GM12864 (cell line): Measurements from ENCODE around the gene GRIA4.

Experiments
- DNase-seq: peaks from one replicate; pipeline ENCODE4 v3.0.0-alpha.2; 2011; ENCODE audit warnings: low read depth
- H3K4me3 ChIP-seq: 2 replicates; pipeline ENCODE4 v1.5.1; 2011; ENCODE audit warnings: mild to moderate bottlenecking, low read depth, low read length, control low read depth
- TF ChIP-seq, protein P1 (sequence below): IDR thresholded peaks from 2 replicates; pipeline ENCODE4 v1.5.1; 2011; ENCODE audit warnings: low read depth, mild to moderate bottlenecking, moderate library complexity, low read length, control low read depth, inconsistent platforms; ENCODE audit errors: missing control alignments

Gene GRIA4

DNA sequence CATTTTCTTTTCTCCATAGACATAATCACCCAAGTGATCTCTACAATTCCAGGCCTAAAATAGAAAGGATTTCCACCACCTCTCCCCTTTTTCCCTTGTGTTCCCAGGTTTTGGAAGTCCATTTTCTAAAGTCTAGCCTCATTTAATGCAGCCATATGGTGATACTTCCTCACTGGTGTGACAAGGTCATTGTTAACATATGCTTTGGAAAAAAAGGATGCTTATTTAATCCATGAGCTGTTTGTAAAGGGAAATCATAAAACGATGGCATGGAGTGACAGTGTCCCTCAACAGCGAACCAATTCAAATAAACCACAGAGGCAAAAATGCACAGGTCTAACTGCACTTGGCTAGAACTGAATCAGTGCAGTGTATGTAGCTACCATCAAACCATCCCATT lies 26.6 kb downstream of the GRIA4 start:
- no peak overlapping the region for H3K4me3 ChIP-seq
- DNase-seq, result no peak
- TF ChIP-seq, protein P1, sequence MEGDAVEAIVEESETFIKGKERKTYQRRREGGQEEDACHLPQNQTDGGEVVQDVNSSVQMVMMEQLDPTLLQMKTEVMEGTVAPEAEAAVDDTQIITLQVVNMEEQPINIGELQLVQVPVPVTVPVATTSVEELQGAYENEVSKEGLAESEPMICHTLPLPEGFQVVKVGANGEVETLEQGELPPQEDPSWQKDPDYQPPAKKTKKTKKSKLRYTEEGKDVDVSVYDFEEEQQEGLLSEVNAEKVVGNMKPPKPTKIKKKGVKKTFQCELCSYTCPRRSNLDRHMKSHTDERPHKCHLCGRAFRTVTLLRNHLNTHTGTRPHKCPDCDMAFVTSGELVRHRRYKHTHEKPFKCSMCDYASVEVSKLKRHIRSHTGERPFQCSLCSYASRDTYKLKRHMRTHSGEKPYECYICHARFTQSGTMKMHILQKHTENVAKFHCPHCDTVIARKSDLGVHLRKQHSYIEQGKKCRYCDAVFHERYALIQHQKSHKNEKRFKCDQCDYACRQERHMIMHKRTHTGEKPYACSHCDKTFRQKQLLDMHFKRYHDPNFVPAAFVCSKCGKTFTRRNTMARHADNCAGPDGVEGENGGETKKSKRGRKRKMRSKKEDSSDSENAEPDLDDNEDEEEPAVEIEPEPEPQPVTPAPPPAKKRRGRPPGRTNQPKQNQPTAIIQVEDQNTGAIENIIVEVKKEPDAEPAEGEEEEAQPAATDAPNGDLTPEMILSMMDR, result no peak

DNA sequence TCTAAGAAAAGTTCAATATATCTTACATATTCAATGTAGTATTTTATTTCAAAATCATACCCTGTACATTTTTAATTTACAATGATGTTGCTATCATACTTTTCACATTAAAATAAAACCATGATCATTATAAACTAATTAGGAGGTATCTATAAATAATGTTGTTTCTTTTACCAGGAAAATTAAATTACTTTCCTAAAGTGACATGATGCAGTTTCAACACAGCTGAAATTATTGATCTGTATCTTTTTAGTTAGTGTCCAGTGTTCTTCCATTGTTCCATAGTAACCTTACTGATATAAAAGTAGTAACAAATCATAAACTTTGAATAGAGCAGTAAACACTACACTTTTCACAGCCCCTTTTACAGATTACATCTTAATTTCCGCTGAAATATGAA lies 29.7 kb downstream of the GRIA4 start:
- no peak for DNase-seq
- TF ChIP-seq, protein P1, result no peak

DNA sequence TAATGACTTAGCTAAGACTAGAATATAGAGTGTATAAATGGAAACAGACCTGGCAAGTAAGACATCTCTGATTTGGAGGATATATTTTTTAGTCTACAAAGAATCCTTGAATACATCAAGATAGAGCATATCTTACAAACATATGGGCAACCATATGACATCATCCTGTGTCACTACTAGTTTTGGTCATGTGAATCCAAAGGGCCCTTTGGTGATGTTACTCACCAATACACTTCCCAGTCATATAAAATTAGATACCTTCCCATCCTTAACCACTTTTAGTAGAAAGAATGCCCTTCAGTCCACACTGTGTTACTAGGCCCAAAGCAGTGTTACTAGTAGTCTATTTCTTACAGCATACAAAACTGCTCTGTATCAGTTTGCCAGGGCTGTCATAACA lies 31.6 kb downstream of the GRIA4 start:
- TF ChIP-seq, protein P1, result no peak
- DNase-seq, result no peak
- no peak overlapping the region for H3K4me3 ChIP-seq

More for the DNA sequence above, 29.7 kb downstream of the GRIA4 start:
- no peak overlapping the region for H3K4me3 ChIP-seq

DNA sequence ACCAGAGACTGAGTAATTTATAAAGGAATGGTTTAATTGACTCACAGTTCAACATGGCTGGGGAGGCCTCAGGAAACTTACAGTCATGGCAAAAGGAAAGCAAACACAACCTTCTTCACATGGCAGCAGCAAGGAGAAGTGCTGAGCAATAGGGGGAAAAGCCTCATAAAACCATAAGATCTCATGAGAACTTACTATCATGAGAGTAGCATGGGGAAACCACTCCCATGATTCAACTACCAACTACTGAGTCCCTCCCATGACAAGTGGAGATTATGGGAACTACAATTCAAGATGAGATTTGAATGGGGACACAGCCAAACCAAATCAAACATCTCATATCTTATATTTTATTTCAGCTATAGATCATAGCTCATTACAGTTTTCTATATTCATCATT lies 33.0 kb downstream of the GRIA4 start:
- TF ChIP-seq, protein P1, result no peak
- H3K4me3 ChIP-seq, result no peak overlapping the region
- no peak for DNase-seq

DNA sequence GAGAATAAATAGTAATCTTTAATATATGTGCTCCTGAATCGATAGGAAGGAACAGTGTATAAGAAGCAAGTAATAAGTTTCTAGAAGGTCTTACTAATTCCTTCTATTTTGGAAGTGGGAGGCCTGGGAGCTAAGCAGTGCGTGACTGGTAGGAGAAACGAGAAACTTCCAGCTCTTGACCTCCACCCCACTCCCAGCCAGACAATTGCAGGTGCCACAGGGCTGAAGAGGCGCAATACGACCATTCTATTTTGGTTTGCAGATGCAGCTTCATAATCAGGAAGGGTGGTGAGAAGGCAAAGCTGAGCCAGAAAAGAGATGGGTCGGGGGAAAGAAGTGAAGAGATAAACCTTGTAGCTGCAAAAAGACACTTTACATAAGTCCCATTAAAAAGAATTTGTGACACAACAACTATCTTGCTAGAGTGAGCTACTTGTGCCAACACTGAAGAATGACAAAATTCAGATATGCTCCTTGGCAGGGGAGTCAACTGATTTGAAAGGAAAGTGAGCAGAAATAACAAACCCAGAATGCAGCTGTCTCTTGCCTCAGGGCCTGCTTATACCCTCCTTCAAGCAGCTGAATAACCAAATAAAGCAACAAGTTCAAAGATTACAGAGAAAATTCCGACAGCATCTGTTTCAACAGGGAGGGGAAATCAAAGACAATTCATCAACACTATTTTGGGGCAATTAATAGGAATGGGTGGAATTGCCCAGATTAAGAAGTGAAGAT lies 35.1 kb downstream of the GRIA4 start:
- no peak for DNase-seq
- TF ChIP-seq, protein P1, result no peak
- no peak overlapping the region for H3K4me3 ChIP-seq

DNA sequence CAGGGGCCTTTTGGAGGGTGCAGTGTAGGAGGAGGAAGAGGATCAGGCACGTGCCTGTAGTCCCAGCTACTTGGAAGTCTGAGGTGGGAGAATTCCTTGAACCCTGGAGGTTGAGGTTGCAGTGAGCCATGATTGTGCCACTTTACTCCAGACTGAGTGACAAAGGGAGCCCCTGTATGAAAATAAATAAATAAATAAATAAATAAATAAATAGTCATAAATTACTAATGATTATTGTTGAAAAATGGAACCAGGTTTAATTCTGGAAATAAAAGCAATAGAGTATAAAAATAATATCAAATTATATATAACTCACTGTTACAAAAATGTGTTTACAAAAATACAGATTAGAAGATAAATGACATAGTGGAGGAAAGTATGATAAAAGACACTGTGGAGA lies 37.9 kb downstream of the GRIA4 start:
- DNase-seq, result no peak
- TF ChIP-seq, protein P1, result no peak
- H3K4me3 ChIP-seq, result no peak overlapping the region

DNA sequence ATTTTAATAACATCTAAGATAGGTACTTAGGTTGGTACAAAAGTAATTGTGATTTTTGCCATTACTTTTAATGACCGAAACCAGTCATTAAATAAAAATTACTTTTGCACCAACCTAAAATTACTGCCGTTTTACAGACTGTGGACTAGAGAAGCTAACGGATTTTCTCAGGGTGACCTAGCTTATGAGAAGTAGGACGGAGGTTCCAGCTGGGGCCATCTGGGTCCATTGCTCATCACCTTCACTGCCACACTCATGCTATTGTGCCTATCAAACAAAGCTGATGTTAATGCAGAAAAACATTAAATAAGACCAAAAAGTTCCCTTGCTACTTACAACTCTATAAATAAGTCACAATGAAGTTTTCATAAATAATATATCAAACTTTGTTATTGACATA lies 38.9 kb downstream of the GRIA4 start:
- H3K4me3 ChIP-seq, result no peak overlapping the region
- TF ChIP-seq, protein P1, result no peak
- no peak for DNase-seq
